ENCODE measurements around the gene ARHGEF39.

The ARHGEF39 gene

DNA sequence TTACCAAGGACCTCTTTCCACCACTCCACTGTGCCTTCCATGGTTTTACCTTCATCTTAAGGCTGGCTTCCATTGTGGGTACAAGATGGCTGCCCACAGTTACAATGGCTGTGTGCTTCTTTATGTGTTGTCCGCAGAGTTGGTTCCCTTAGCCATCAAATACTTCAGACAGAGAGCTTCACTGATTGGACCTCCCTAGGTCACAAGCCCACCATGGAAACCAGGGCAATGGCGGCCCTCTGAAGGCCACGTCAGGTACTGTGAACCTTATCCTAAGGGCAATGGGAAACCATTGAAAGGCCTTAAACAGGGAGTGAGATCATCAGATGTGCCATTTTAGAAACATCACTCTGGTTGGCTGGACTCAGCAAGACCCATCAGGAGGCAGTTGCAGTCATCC is 2.9 kb upstream of the ARHGEF39 start:
- no peak for DNase-seq (ENCODE audit: low read depth)
- H3K4me3 ChIP-seq (ENCODE audit: control insufficient read depth, low read depth, low read length): no peak overlapping the region
- TF ChIP-seq, protein P1, sequence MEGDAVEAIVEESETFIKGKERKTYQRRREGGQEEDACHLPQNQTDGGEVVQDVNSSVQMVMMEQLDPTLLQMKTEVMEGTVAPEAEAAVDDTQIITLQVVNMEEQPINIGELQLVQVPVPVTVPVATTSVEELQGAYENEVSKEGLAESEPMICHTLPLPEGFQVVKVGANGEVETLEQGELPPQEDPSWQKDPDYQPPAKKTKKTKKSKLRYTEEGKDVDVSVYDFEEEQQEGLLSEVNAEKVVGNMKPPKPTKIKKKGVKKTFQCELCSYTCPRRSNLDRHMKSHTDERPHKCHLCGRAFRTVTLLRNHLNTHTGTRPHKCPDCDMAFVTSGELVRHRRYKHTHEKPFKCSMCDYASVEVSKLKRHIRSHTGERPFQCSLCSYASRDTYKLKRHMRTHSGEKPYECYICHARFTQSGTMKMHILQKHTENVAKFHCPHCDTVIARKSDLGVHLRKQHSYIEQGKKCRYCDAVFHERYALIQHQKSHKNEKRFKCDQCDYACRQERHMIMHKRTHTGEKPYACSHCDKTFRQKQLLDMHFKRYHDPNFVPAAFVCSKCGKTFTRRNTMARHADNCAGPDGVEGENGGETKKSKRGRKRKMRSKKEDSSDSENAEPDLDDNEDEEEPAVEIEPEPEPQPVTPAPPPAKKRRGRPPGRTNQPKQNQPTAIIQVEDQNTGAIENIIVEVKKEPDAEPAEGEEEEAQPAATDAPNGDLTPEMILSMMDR (conservative IDR thresholded peaks at IDR 0.05; ENCODE audit: control insufficient read depth, insufficient read depth, low read depth, low read length): no peak

DNA sequence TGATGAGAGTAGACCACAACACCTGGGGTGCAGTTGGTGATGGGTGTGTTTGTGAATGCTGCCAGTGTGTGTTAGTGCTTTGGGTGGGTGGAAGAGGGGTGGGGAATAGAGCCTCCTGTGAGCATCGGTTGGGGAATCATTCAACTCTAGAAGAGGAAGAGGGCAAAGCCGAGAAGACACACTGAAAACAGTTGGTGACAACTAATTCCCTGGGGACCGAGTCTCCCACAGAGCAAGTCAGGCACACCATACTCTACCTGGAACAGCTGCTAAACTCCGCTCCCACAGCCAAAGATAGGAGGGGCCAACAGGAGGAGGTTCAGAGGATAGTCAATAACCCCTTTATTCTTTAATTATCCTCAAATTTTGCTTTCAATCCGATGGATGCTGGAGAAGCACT is 1.6 kb upstream of the ARHGEF39 start:
- TF ChIP-seq, protein P1 (conservative IDR thresholded peaks at IDR 0.05; ENCODE audit: control insufficient read depth, insufficient read depth, low read depth, low read length): no peak

DNA sequence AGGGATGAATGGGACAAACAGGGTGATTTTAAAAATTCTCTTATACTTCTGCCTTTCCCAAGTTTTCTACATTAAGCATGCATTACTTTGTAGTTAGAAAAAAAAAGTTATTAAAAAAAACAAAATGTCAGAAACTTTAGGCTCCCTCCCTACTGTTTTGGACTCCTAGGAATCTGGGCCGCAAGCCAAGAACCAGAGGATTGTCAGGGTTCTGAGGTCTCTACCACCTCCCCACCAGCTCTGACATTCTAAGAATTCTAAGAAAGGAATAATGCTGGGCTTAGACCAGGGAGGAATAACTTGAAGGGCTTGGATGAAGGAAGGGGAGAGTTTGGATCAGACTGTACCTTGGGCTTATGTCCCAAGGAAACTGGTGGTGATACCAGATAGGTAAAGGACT is 1.1 kb upstream of the ARHGEF39 start:
- no peak for DNase-seq (ENCODE audit: low read depth)
- no peak overlapping the region for H3K4me3 ChIP-seq (ENCODE audit: control insufficient read depth, low read depth, low read length)
- TF ChIP-seq, protein P1 (conservative IDR thresholded peaks at IDR 0.05; ENCODE audit: control insufficient read depth, insufficient read depth, low read depth, low read length): no peak

More for the DNA sequence above, 1.6 kb upstream of the ARHGEF39 start:
- no peak for DNase-seq (ENCODE audit: low read depth)
- H3K4me3 ChIP-seq (ENCODE audit: control insufficient read depth, low read depth, low read length): no peak overlapping the region

DNA sequence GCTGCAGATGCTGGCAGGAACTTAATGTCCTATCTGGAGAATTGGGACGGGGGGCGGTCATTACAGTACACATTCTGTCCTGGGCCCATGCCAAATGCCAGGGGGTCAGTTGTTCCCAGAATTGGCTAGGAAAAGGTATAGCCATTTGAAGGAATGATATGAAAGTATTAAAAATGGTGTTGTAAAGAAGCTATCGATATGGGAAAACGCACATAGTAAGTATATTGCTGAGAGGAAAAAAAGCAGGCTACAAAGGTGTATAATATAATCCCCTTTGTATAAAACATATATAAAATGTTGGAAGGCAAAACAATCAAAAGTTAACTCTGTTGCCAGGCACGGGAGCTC is 450 bp upstream of the ARHGEF39 start:
- H3K4me3 ChIP-seq (ENCODE audit: control insufficient read depth, low read depth, low read length): peak overlapping the region; percentile 67
- no peak for DNase-seq (ENCODE audit: low read depth)
- TF ChIP-seq, protein P1 (conservative IDR thresholded peaks at IDR 0.05; ENCODE audit: control insufficient read depth, insufficient read depth, low read depth, low read length): no peak

DNA sequence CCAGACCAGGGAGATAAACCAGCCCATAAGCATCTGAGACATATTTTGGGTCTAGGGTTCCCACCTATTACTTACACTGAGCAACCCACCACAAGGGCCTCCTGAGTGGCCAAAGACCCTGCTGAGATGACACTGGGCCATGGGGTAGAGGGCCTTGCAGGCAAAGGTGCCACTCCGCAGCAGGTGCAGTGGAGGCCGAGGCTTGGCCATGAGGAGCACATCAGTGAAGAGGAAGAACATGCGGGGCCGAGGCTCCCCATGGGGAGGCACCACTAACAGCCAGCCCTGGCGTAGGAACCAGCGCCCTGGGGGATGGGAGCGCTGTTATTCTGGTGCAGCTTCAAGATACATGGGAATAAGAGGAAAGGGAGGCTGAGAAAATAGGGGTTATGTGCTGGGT is 2.6 kb downstream of the ARHGEF39 start:
- no peak overlapping the region for H3K4me3 ChIP-seq (ENCODE audit: control insufficient read depth, low read depth, low read length)
- TF ChIP-seq, protein P1 (conservative IDR thresholded peaks at IDR 0.05; ENCODE audit: control insufficient read depth, insufficient read depth, low read depth, low read length): no peak
- no peak for DNase-seq (ENCODE audit: low read depth)

DNA sequence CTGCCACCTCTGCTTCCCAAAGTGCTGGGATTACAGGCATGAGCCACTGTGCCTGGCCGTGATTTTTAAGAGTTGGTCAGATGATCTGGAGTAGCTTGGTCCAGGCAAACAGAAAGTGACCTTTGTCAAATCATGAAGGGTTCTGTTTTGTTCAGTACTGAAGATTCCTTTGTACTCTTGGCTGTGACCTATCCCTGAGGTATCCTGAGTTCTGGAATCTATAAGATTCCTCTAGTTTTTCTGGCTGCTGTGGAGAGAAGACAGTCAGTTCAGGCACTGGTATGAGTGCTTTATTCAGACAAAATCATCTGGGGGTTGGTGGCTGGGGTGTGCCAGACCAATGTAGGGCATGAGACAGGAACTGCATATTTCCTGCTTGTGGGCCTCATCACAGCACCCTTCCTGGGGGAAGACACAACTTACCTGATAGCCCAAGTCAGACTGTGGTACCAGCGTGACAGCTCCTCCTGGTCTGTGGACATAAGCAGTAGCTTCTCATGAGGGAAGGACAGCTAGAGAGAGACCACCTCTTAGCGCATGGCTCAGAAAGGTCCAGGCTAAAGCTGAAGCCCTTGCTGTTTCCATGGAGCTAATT is 3.1 kb downstream of the ARHGEF39 start:
- no peak overlapping the region for H3K4me3 ChIP-seq (ENCODE audit: control insufficient read depth, low read depth, low read length)
- no peak for DNase-seq (ENCODE audit: low read depth)
- TF ChIP-seq, protein P1 (conservative IDR thresholded peaks at IDR 0.05; ENCODE audit: control insufficient read depth, insufficient read depth, low read depth, low read length): no peak

DNA sequence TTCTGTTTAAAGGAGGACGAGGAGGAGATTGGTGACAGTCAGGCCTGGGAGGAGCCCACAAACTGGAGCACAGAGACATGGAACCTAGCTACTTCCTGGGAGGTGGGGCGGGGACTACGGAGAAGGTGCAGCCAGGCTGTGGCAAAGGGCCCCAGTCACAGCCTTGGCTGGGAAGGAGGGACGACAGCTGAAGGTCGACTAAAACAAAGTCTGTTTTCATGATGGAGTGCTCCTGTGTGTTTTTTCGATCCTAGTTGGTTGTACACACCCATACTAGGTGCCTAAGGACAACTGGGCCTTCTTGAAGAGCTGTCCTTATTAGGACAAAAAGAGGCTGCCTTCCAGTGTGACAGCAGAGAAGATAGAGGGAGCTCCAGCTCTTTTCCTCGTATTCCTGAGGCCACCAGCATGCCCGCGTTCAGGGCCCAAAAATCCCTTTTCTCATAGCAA is 4.0 kb downstream of the ARHGEF39 start:
- peak; percentile 58 for DNase-seq (ENCODE audit: low read depth)
- TF ChIP-seq, protein P1 (conservative IDR thresholded peaks at IDR 0.05; ENCODE audit: control insufficient read depth, insufficient read depth, low read depth, low read length): peak; percentile 48

More for the DNA sequence above, 4.0 kb downstream of the ARHGEF39 start:
- H3K4me3 ChIP-seq (ENCODE audit: control insufficient read depth, low read depth, low read length): no peak overlapping the region
